Activated CD8-positive, alpha-beta memory T cell treated with anti-CD3 and anti-CD28 coated beads for 4 hours (primary cell): Measurements from ENCODE around the gene GPHN.

Experiments used
- DNase-seq, 2 donors: peaks; one replicate each; pipeline ENCODE4 v3.0.0-alpha.2; 2020; ENCODE audit warnings: low read depth in 2 of 2

GPHN gene

DNA sequence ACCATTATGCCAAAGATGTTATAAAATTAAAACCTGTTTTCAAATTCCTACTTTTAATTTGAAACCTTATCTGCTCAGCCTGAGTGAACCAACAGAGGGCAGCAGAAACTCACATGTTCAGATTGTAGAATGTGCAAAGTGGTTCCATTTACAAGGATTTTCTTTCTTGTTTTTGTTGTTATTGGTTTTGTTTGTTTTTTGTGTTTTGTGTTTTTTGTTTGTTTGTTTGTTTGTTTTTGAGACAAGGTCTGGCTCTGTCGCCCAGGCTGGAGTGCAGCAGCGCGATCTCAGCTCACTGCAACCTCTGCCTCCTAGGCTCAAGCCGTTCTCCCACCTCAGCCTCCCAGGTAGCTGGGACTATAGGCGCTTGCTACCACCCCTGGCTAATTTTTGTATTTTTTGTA is 658.5 kb downstream of the GPHN start:
- DNase-seq: no peak

- no peak for DNase-seq
These were observed 659.6 kb downstream of the GPHN start for GRCh38 chr14:67167420-67168109.

GRCh38 chr14:67168110-67168441 is 660.1 kb downstream of the GPHN start:
- no peak for DNase-seq

GRCh38 chr14:67170660-67171059 is 662.7 kb downstream of the GPHN start:
- DNase-seq: no peak

DNA sequence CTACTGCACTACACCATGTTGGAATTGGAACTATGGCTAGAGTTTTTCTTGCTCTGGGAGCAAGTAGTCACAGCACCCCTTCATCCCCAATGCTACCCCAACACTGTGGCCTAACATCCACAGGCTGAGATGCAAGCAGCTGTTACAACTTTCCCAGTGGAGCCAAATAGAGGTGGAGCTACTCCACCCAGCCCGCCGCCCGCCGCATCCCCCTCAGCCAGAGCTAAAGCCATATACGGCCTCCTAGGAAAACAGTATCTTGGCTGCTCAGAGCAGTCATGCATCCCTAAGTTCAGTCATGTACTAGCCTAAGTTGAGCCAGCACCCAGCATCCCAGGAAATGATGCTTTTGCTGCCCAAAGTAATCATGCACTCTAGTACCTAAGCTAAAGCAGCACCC is 664.1 kb downstream of the GPHN start:
- DNase-seq: no peak

DNA sequence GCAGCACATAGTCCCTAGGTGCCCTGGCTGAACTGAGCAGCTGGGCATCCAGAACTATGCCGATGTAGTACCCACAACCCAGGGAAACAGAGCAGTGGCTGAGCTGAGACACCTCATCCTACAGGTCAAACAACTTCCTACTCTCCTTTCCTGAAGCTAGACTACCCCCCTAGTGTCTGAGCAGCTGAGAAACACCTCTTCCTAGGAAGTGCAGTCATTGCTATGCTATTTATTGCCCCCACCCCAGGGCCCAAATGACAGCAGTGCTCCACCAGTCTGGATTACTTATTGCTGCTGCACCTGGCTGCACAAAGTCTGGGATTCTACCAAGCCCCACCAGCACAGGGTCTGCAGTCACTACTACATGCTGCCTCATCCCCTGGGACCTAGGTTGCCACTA is 664.6 kb downstream of the GPHN start:
- DNase-seq: no peak

GRCh38 chr14:67173719-67174118 is 665.8 kb downstream of the GPHN start:
- DNase-seq: no peak

- no peak for DNase-seq
These were observed 678.3 kb downstream of the GPHN start for GRCh38 chr14:67186172-67186768.

- DNase-seq: no peak
These were observed 679.0 kb downstream of the GPHN start for GRCh38 chr14:67186789-67187584.

- no peak for DNase-seq
These were observed 679.9 kb downstream of the GPHN start for GRCh38 chr14:67187826-67188225.

DNA sequence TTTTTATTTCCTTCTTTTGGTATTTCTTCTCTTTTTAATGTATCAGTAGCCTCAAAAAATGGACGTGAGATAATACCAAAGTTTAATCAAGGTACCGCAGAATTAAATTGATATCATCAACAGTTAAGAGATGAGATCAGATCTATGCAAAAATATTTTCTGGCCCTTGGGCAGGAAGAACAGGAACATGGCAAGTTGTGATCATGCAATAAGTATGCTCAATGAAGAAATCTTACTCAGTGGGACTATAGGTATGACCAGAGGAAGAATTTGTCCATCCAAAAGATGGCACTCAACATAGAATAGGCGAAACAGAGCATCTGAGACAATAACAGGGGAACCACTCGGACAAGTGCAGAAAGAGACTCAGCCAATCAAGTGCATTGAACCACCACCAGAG is 680.4 kb downstream of the GPHN start:
- DNase-seq: no peak

DNA sequence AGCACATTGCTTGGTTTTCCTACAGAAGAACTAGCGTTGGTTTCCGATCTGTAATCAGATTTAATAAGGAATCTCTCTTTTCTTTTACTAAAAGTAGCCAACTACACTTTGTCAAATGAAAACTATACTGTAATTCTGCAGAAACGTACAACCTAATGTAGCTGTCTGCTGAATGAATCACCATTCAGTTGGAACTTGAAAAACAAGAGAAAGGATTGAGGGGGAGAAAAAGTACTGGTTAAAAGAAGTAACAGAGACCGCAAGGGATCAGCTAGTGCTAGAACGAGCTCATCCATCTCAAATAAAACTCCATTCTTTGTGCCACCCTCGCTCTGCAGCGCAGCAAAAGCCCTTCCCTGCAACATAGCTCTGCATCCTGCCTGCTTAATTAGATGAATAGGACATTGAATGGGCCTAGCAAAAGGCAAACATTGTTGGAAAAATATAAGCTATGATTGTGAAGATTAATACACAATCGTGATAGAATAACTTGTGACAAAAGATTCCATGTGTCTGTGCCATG is 683.9 kb downstream of the GPHN start:
- no peak for DNase-seq

DNA sequence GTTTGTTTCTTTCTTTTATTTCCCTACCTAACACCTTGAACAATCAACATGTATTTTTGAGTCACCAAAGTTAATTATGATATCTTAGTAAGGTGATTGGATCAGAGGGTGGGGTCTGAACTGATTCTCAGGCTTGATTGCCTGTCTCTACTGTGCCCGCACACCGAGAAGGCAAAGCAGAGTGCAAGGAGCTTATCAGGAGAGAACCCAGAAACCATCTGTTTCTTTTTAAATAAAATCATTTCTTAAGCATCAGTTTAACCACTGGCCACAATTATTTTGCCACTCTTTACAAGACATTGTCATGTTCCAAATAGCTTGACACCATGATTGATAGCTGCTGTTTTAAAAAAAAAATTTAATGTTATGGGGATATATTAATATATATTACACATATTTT is 684.4 kb downstream of the GPHN start:
- DNase-seq: no peak

DNA sequence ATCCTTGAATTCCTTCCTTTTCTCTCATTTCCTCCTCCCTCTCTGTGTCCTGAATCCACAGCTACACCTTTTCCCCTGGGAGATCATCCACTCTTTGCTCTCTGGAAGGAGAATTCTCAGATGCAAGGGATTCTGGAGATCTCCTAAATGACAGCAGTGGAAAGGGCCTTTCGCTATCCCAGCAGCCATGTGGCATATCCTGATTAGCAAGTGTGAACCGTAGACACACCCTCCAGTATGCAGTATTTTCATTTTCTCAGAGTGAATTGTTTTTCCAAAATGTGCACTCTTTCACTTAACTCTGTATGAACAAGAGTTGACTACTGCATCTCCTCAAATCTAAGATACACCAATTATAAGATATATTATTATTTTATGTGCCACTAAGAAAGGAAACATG is 687.3 kb downstream of the GPHN start:
- DNase-seq: no peak

DNA sequence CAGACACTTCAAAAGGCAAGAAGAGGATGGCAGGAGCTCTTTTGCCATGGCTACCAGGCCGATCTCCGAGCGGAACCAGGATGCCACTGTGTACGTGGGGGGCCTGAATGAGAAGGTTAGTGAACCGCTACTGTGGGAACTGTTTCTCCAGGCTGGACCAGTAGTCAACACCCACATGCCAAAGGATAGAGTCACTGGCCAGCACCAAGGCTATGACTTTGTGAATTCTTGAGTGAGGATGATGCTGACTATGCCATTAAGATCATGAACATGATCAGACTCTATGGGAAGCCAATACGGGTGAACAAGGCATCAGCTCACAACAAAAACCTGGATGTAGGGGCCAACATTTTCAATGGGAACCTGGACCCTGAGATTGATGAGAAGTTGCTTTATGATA is 691.1 kb downstream of the GPHN start:
- no peak for DNase-seq

GRCh38 chr14:67207810-67208209 is 699.9 kb downstream of the GPHN start:
- DNase-seq: no peak

DNA sequence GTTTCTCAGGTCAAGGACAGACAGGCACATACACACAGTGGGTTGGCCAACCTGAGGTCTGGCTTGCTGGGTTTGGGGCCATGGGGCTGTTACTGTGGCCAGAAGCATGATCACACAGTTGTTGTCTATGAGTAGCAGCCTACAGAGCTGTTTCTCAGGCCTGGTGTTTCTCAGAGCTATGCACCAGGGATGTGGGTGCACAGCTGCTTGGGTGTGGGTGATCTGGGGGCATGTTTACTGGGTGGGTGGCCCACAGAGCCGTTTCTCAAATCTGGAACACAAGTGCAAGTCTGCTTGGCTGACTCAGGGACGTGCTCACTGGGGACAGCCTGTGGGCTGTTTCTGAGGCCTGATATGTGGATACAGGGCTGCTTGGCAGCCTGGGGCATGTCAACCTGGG is 710.2 kb downstream of the GPHN start:
- no peak for DNase-seq

DNA sequence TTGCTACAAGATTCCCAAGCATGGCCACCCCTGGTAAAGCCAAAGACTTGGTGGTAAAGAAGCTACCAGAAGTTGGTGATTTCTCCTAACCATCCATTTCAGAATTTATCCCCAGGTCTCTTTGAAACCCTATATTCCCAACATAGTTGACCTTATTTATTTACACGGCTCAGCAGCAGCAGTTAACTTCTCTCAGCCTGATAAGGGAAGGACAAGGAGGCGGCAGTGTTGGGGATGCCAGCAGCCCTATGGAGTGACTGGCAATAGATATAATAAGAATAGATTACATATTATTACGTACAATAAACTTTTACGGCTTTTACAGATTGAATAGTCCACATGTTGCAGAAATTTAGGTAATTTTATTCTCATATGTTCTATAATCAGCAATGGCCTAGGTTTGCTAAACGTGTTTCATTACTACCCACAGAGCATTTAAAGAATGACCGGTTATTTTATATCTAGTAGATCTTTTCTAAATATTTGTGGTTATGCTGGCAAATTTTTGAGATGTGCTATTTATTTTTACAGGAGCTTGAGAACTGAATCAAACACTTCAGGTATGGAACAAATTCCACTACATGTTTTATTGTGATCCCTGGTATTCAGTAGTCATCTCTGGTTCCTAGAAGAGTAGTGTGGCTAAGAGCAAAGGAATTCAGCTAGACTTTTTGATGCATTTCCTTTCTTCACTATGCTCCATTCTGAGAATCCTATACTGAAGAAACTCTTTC is 713.5 kb downstream of the GPHN start:
- no peak for DNase-seq

GRCh38 chr14:67221982-67222328 is 714.0 kb downstream of the GPHN start:
- no peak for DNase-seq

- no peak for DNase-seq
These were observed 717.6 kb downstream of the GPHN start for GRCh38 chr14:67225523-67225922.

DNA sequence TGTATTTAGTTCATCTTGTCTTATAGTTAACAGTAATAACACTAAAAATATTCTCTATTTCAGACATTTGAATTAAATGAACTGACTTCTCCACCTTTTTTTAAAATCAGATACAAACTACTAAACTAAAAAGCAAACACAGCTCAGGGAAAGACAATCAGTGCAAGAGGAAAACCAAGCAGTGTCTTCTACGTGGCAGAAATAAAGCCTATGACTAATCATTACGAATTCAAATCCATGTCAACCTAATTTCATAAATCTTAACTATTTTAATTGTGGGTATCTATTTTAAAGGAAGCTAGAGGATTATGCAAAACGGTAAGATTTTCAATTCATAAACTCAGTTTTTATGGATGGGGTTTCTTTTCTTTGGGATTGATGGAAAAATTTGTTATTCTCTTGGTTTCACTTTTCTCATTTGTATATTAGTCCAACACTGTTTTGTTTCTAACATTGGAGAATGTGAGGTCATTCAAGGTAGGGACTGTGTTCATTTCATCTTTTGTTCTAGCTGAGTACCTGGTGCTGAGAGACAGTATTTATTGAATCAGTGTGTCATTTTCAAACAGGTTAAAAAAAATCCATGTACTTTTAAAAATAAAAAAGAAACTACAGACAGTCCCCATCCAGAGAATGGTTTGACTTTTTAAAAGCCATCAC is 720.5 kb downstream of the GPHN start:
- DNase-seq: no peak
